ENCODE data around the gene THAP11. TPM values are rescaled to one million over a fixed set of nuclear protein-coding genes. Genes with fewer than 3 reads are reported as not detected.

Gene THAP11
- total and polyA plus RNA-seq, 2 of the 13 experiments (the other 11 are each of a cell fraction or from before 2014, with no cell fraction given): 44.2 to 53.4 TPM

DNA sequence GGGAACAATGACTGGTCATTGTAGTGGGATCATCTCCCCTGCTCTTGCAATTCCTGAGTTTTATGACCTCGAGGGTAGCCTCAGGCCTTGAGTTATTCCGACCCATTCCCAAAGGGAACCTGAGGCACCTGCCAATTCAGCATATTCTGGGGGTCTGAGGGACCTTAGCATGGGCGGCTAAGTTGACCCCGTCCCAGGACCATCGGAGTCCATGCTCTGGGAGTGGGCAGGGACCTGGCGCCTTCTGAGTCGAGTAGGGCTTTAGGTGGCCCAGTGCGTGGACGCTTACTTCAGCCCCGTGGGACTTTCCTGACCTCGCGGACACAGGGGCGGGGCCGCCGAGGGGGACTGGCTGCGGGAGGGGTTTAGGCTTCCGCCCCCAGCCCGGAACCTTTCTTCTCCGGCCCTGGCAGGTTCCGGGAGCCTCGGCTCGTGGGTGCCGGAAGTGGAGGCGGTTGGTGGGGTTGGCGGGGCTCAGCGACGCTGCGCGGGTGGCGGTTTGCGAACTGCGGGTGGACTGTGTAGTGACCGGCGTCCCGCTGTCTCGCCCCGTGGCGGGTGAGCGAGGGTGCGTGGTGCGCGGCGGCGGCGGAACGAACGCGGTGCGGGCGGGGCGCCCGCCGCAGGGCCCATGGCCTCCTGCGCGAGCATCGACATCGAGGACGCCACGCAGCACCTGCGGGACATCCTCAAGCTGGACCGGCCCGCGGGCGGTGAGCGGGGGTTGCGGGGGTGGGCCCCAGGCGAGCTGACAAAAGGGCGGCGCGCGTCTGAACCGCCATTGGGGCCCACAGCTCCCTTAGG lies 30.7 kb downstream of the THAP11 start, which contains the start of gene EDC4 (continued):
- TF ChIP-seq HBP1 (CRISPR knock-in tag; IDR thresholded peaks at IDR 0.05; ENCODE audit: low read depth): peak; percentile 87; the same call in 1 of the 2 replicates
- TF ChIP-seq NAIF1 (CRISPR knock-in tag; IDR thresholded peaks at IDR 0.05; ENCODE audit: borderline replicate concordance): 0 out of 2 replicates have a peak, but pooled peaks have one; percentile 33
- TF ChIP-seq CCDC6 (CRISPR knock-in tag; IDR thresholded peaks at IDR 0.05): no peak
- TF ChIP-seq NFKB2 (CRISPR knock-in tag; IDR thresholded peaks at IDR 0.05; ENCODE audit: borderline replicate concordance): peak; percentile 90; the same call in 1 of the 2 replicates
- TF ChIP-seq PAX8 (CRISPR knock-in tag; IDR thresholded peaks at IDR 0.05; ENCODE audit: borderline replicate concordance): no peak; the same call in 1 of the 2 replicates
- TF ChIP-seq ZNF687 (CRISPR knock-in tag; IDR thresholded peaks at IDR 0.05): peak; percentile 97
- no peak for TF ChIP-seq TCF7L2 (IDR thresholded peaks at IDR 0.05; ENCODE audit: low read depth, low read length)
- TF ChIP-seq RFX5 (IDR thresholded peaks at IDR 0.05; ENCODE audit: low read depth, low read length): peak; percentile 52; the same call in 1 of the 2 replicates

All from HepG2 (cell line).